ENCODE measurements around the gene ASTN2.

DNA sequence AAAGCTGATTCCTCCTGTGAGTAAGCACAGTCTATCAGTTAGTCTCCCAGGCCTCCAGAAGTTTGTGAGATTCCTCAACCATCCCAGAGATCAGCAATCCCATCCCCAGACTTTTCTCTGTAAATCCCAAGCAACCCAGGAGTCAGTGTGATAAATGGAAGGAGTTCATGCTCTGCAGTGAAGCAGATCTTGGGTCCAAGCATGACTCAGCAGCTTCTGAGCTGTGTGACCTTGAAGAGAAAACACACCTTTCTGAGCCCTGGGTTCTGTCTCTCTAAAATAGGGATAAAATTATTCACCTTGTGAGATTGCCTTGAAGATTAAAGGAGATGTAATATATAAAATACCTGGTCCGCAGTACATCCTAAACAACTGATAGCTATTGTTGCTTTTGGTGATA, 318.7 kb downstream of the ASTN2 start:
- TF ChIP-seq, protein P1, sequence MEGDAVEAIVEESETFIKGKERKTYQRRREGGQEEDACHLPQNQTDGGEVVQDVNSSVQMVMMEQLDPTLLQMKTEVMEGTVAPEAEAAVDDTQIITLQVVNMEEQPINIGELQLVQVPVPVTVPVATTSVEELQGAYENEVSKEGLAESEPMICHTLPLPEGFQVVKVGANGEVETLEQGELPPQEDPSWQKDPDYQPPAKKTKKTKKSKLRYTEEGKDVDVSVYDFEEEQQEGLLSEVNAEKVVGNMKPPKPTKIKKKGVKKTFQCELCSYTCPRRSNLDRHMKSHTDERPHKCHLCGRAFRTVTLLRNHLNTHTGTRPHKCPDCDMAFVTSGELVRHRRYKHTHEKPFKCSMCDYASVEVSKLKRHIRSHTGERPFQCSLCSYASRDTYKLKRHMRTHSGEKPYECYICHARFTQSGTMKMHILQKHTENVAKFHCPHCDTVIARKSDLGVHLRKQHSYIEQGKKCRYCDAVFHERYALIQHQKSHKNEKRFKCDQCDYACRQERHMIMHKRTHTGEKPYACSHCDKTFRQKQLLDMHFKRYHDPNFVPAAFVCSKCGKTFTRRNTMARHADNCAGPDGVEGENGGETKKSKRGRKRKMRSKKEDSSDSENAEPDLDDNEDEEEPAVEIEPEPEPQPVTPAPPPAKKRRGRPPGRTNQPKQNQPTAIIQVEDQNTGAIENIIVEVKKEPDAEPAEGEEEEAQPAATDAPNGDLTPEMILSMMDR (IDR thresholded peaks at IDR 0.05; ENCODE audit: low read depth, low read length) = no peak
- no peak for TF ChIP-seq POLR2A (IDR thresholded peaks at IDR 0.05; ENCODE audit: extremely low read depth, insufficient read length)
